Upper lobe of left lung (tissue), 6 donors: Measurements from ENCODE around the gene ASNSD1. TPM values are rescaled to one million over a fixed set of nuclear protein-coding genes. Genes with fewer than 3 reads are reported as not detected.

Experiments
- ATAC-seq, 2 donors: fragments of 200-7000 bp; cut with Tn5 transposase; one replicate each; pipeline ENCODE4 v1.9.1; 2022; ENCODE audit warnings: mild to moderate bottlenecking in 2 of 2, moderate library complexity in 2 of 2; ENCODE audit not compliant: low FRiP score in 2 of 2
- DNase-seq, 2 donors: peaks; one replicate each; pipeline ENCODE4 v3.0.0-alpha.2; 2019 to 2020
- H3K27ac ChIP-seq, 4 donors: fragments of 200-600 bp; sonication (generic); one replicate each; pipeline ENCODE4 v1.5.1; 2016 to 2019
- H3K27me3 ChIP-seq, 4 donors: fragments of 200-600 bp; sonication (generic); one replicate each; pipeline ENCODE4 v1.5.1; 2017 to 2019
- H3K36me3 ChIP-seq, 4 donors: fragments of 200-600 bp; sonication (generic); one replicate each; pipeline ENCODE4 v1.5.1; 2016 to 2019
- H3K4me1 ChIP-seq, 4 donors: fragments of 200-600 bp; sonication (generic); one replicate each; pipeline ENCODE4 v1.5.1; 2018 to 2019
- H3K4me3 ChIP-seq, 4 donors: fragments of 200-600 bp; sonication (generic); one replicate each; pipeline ENCODE4 v1.5.1; 2017 to 2019; ENCODE audit warnings: mild to moderate bottlenecking in 2 of 4, moderate library complexity in 1 of 4
- H3K9me3 ChIP-seq, 4 donors: fragments of 200-600 bp; sonication (generic); one replicate each; pipeline ENCODE4 v1.5.1; 2018 to 2019
- EP300 ChIP-seq, 4 donors: sonication (generic); formaldehyde crosslinking; IDR thresholded peaks; one replicate each; pipeline ENCODE4 v1.5.1; 2017; ENCODE audit warnings: antibody characterized with exemption in 4 of 4, control low read depth in 2 of 4
- POLR2A ChIP-seq, 4 donors: fragments of 450-650 bp; IDR thresholded peaks; one replicate each; pipeline ENCODE4 v1.5.1; 2016 to 2017; ENCODE audit warnings: antibody characterized with exemption in 4 of 4, mild to moderate bottlenecking in 2 of 4
- POLR2AphosphoS5 ChIP-seq, 2 donors: sonication (generic); formaldehyde crosslinking; IDR thresholded peaks; one replicate each; pipeline ENCODE4 v1.5.1; 2017; ENCODE audit warnings: antibody characterized with exemption in 2 of 2
- WGBS, 2 donors: methylation state at CpG; one replicate each; pipeline ENCODE4 v1.1.5; 2017 to 2018; 5-methylcytosine and 5-hydroxymethylcytosine counted together
- total RNA-seq, 6 donors: library from RNA; depleted of rRNA in 4 of 6; stranded (reverse); fragments of >200 nt in 4 of 6; gene quantifications; one replicate each; pipeline versions ENCODE4 v1.1.0 to v1.2.1, GENCODE V29; 2016 to 2021
- TF ChIP-seq, protein P1 (sequence below), 6 experiments: fragments of 450-650 bp in 4 of 6; fragments of 200-600 bp in 2 of 6; sonication (generic) in 2 of 6; IDR thresholded peaks; one replicate each; pipeline ENCODE4 v1.5.1; 2016 to 2019; ENCODE audit warnings: antibody characterized with exemption in 6 of 6
- donor health status: DM: no; HTN: no; CAD: no; lungs with moderate emphysema.
- donor health status: DM: no; HTN: yes; CAD: no; lungs with severe emphysema.

ASNSD1 gene
- total RNA-seq, 6 donors from 2014 or later: 29.5 to 49.6 (median 34.3) TPM

- no peak overlapping the region for H3K4me3 ChIP-seq
- no peaks in the 10 kb centered on the region for H3K9me3 ChIP-seq
- H3K36me3 ChIP-seq: no peaks in the 10 kb centered on the region
- TF ChIP-seq, protein P1, sequence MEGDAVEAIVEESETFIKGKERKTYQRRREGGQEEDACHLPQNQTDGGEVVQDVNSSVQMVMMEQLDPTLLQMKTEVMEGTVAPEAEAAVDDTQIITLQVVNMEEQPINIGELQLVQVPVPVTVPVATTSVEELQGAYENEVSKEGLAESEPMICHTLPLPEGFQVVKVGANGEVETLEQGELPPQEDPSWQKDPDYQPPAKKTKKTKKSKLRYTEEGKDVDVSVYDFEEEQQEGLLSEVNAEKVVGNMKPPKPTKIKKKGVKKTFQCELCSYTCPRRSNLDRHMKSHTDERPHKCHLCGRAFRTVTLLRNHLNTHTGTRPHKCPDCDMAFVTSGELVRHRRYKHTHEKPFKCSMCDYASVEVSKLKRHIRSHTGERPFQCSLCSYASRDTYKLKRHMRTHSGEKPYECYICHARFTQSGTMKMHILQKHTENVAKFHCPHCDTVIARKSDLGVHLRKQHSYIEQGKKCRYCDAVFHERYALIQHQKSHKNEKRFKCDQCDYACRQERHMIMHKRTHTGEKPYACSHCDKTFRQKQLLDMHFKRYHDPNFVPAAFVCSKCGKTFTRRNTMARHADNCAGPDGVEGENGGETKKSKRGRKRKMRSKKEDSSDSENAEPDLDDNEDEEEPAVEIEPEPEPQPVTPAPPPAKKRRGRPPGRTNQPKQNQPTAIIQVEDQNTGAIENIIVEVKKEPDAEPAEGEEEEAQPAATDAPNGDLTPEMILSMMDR (IDR thresholded peaks at IDR 0.05): no peak
- TF ChIP-seq POLR2A (IDR thresholded peaks at IDR 0.05): no peak
- no peak for TF ChIP-seq POLR2AphosphoS5 (IDR thresholded peaks at IDR 0.05)
- TF ChIP-seq EP300 (IDR thresholded peaks at IDR 0.05): no peak
- H3K4me1 ChIP-seq: peaks cover 14 to 26% (median 22%) of the 10 kb centered on the region in 4 donors
- DNase-seq (peak in 1 of 2 donors; percentile 49), ATAC-seq (peak; percentile 41 to 81)
- 38 to 46% methylated on average over 5 of the region's 5 CpGs for WGBS, 2 donors
- H3K27ac ChIP-seq: peak overlapping the region; percentile 54 to 65 (median 60)
- H3K27me3 ChIP-seq: no peaks in the 10 kb centered on the region
Observed at GRCh38 chr2:189657867-189658266, 3.4 kb upstream of the ASNSD1 start.

- TF ChIP-seq POLR2AphosphoS5 (IDR thresholded peaks at IDR 0.05): no peak
- TF ChIP-seq POLR2A (IDR thresholded peaks at IDR 0.05): no peak
- TF ChIP-seq, protein P1 (IDR thresholded peaks at IDR 0.05): no peak
- TF ChIP-seq EP300 (IDR thresholded peaks at IDR 0.05): no peak
- Histone ChIP-seq H3K9me3 (no peaks in the 10 kb centered on the region), H3K27ac (peak overlapping the region; percentile 54 to 65 (median 60)), H3K27me3 (no peaks in the 10 kb centered on the region), H3K4me1 (peaks cover 21 to 33% (median 28%) of the 10 kb centered on the region in 4 donors), H3K4me3 (no peak overlapping the region), H3K36me3 (no peaks in the 10 kb centered on the region)
- peak in 1 of 2 donors; percentile 53 for DNase-seq
- 49 to 56% methylated on average over 7 of the region's 7 CpGs for WGBS, 2 donors
- no peak for ATAC-seq
Observed at GRCh38 chr2:189658306-189659212, 2.7 kb upstream of the ASNSD1 start.

DNA sequence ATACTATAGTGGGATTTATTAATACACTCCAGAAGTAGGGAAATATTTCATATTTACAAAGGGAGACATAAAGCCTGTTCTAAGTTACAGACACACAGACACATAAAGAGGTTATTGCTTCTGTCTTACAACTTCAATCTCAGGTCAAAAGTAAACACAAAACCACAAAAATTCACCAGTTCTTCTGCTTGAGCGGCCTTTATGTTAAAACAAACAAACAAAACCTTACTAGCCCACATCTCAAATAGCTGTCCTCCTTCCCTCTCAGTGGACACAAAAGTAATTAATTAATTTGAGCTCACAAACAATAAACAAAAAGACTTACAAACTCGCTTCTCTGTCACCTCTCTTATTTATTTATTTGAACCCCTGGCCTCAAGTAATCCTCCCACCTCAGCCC lies 1.5 kb upstream of the ASNSD1 start:
- WGBS, 2 donors: 48 to 62% methylated on average over 2 of the region's 2 CpGs
- Histone ChIP-seq H3K27ac (no peak overlapping the region), H3K27me3 (no peaks in the 10 kb centered on the region), H3K4me1 (peaks cover 25 to 45% (median 32%) of the 10 kb centered on the region in 4 donors), H3K36me3 (no peaks in the 10 kb centered on the region), H3K4me3 (no peak overlapping the region), H3K9me3 (no peaks in the 10 kb centered on the region)
- no peak for DNase-seq
- TF ChIP-seq POLR2AphosphoS5 (IDR thresholded peaks at IDR 0.05) (no peak), EP300 (IDR thresholded peaks at IDR 0.05) (no peak), POLR2A (IDR thresholded peaks at IDR 0.05) (no peak)
- TF ChIP-seq, protein P1 (IDR thresholded peaks at IDR 0.05): no peak
- ATAC-seq: no peak

- no peak for ATAC-seq
- 18 to 21% methylated on average over 4 of the region's 4 CpGs for WGBS, 2 donors
- H3K4me1 ChIP-seq: peaks cover 25 to 50% (median 32%) of the 10 kb centered on the region in 4 donors
- TF ChIP-seq POLR2AphosphoS5 (IDR thresholded peaks at IDR 0.05): no peak
- no peak for TF ChIP-seq EP300 (IDR thresholded peaks at IDR 0.05)
- TF ChIP-seq POLR2A (IDR thresholded peaks at IDR 0.05): no peak
- TF ChIP-seq, protein P1 (IDR thresholded peaks at IDR 0.05): no peak
- no peak overlapping the region for H3K4me3 ChIP-seq
- no peak overlapping the region for H3K27ac ChIP-seq
- H3K9me3 ChIP-seq: no peaks in the 10 kb centered on the region
- no peaks in the 10 kb centered on the region for H3K27me3 ChIP-seq
- H3K36me3 ChIP-seq: peaks cover 0 to 7% (median 0%) of the 10 kb centered on the region in 4 donors
- DNase-seq: no peak
Observed at GRCh38 chr2:189660803-189661147, 484 bp upstream of the ASNSD1 start.
